PFSK-1 (cell line): ENCODE measurements around the gene LAMC1.

Source experiments
- FOXP2 ChIP-seq: optimal IDR thresholded peaks from 2 replicates; pipeline ENCODE3; 2011; ENCODE audit warnings: borderline replicate concordance, control low read depth, inconsistent platforms; ENCODE audit not compliant: insufficient read depth; ENCODE audit errors: extremely low read length, extremely low read depth
- POLR2AphosphoS5 ChIP-seq: IDR thresholded peaks from 2 replicates; pipeline ENCODE4 v1.6.1; 2012; ENCODE audit warnings: low read depth, mild to moderate bottlenecking, control low read depth, low read length, moderate library complexity
- TAF1 ChIP-seq: IDR thresholded peaks from 2 replicates; pipeline ENCODE4 v1.6.1; 2012; ENCODE audit warnings: low read length, control low read depth, borderline replicate concordance; ENCODE audit not compliant: insufficient read depth
- TF ChIP-seq, protein P1 (sequence below), 2 experiments: IDR thresholded peaks; 2 replicates each; pipeline versions ENCODE4 v1.6.1 to v1.8.0; 2011 to 2012; ENCODE audit warnings: low read depth in 2 of 2, low read length in 2 of 2, control low read depth in 1 of 2, inconsistent platforms in 1 of 2, mild to moderate bottlenecking in 1 of 2, moderate library complexity in 1 of 2; ENCODE audit not compliant: insufficient read depth in 1 of 2

DNA sequence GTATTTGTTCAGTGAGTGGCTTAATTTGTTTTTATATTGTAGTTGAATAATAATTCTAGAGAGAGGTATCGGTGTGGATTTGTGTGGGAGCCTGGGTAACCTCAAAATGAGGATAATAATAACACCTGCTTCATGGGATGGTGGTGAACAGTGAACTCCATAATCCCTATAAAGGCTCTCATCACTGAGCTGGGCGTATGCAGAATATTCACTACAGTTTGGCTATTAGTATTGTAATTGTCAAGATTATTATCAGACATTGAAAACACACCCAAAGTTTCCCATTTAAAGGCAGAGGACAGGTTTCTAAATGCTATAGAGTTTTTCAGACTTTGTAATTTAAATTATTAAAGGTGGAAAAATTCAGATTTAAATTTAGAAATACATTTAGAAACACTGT is 155.8 kb downstream of the LAMC1 start:
- no peak for TF ChIP-seq TAF1
- TF ChIP-seq, protein P1, sequence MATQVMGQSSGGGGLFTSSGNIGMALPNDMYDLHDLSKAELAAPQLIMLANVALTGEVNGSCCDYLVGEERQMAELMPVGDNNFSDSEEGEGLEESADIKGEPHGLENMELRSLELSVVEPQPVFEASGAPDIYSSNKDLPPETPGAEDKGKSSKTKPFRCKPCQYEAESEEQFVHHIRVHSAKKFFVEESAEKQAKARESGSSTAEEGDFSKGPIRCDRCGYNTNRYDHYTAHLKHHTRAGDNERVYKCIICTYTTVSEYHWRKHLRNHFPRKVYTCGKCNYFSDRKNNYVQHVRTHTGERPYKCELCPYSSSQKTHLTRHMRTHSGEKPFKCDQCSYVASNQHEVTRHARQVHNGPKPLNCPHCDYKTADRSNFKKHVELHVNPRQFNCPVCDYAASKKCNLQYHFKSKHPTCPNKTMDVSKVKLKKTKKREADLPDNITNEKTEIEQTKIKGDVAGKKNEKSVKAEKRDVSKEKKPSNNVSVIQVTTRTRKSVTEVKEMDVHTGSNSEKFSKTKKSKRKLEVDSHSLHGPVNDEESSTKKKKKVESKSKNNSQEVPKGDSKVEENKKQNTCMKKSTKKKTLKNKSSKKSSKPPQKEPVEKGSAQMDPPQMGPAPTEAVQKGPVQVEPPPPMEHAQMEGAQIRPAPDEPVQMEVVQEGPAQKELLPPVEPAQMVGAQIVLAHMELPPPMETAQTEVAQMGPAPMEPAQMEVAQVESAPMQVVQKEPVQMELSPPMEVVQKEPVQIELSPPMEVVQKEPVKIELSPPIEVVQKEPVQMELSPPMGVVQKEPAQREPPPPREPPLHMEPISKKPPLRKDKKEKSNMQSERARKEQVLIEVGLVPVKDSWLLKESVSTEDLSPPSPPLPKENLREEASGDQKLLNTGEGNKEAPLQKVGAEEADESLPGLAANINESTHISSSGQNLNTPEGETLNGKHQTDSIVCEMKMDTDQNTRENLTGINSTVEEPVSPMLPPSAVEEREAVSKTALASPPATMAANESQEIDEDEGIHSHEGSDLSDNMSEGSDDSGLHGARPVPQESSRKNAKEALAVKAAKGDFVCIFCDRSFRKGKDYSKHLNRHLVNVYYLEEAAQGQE (IDR thresholded peaks at IDR 0.05; ENCODE audit: insufficient read depth in 1 of 2, low read depth in 2 of 2, low read length in 2 of 2), result no peak
- no peak for TF ChIP-seq FOXP2
- TF ChIP-seq POLR2AphosphoS5, result no peak
